H9 (cell line): ENCODE results near the gene ZNF619. TPM values are rescaled to one million over a fixed set of nuclear protein-coding genes. Genes with fewer than 3 reads are reported as not detected.

Experiments used
- DNase-seq: peaks from one replicate; pipeline ENCODE4 v3.0.0-alpha.2; 2017
- H2AFZ ChIP-seq: one replicate; pipeline ENCODE4 v1.6.1; 2013; ENCODE audit warnings: mild to moderate bottlenecking, low read length, control low read depth, moderate library complexity
- H2AK5ac ChIP-seq: 2 replicates; pipeline ENCODE4 v1.6.1; 2013; ENCODE audit warnings: low read length, control low read depth, mixed read lengths; ENCODE audit not compliant: insufficient read length
- H2BK120ac ChIP-seq: one replicate; pipeline ENCODE4 v1.6.1; 2013; ENCODE audit warnings: low read depth, mild to moderate bottlenecking, low read length, control low read depth, inconsistent platforms; ENCODE audit not compliant: poor library complexity, severe bottlenecking
- H2BK12ac ChIP-seq: 2 replicates; pipeline ENCODE4 v1.6.1; 2013; ENCODE audit warnings: low read length, control low read depth, mixed read lengths, low read depth; ENCODE audit not compliant: insufficient read length
- H2BK15ac ChIP-seq: 2 replicates; pipeline ENCODE4 v1.6.1; 2013; ENCODE audit warnings: low read depth, low read length, control low read depth
- H2BK20ac ChIP-seq: one replicate; pipeline ENCODE4 v1.6.1; 2013; ENCODE audit warnings: low read depth, mild to moderate bottlenecking, low read length, control low read depth, inconsistent platforms; ENCODE audit not compliant: poor library complexity, severe bottlenecking
- H2BK5ac ChIP-seq: 2 replicates; pipeline ENCODE4 v1.6.1; 2013; ENCODE audit warnings: low read length, control low read depth, mixed read lengths; ENCODE audit not compliant: insufficient read length
- H3K14ac ChIP-seq: 2 replicates; pipeline ENCODE4 v1.6.1; 2013; ENCODE audit warnings: low read length, control low read depth; ENCODE audit not compliant: insufficient read depth
- H3K18ac ChIP-seq: 2 replicates; pipeline ENCODE4 v1.6.1; 2013; ENCODE audit warnings: low read depth, mild to moderate bottlenecking, mixed read lengths, low read length, control low read depth; ENCODE audit not compliant: insufficient read length
- H3K23ac ChIP-seq: 2 replicates; pipeline ENCODE4 v1.6.1; 2013; ENCODE audit warnings: low read length, control low read depth, mixed read lengths, low read depth; ENCODE audit not compliant: insufficient read length
- H3K23me2 ChIP-seq: 2 replicates; pipeline ENCODE4 v1.6.1; 2013; ENCODE audit warnings: low read depth, mild to moderate bottlenecking, mixed read lengths, low read length, control low read depth; ENCODE audit not compliant: insufficient read length, poor library complexity, severe bottlenecking
- H3K27ac ChIP-seq: 2 replicates; pipeline ENCODE4 v1.5.1; 2013; ENCODE audit warnings: low read length, control low read depth, mixed read lengths, low read depth; ENCODE audit not compliant: insufficient read length
- H3K27me3 ChIP-seq: 2 replicates; pipeline ENCODE4 v1.6.1; 2013; ENCODE audit warnings: low read length, control low read depth, inconsistent platforms; ENCODE audit not compliant: insufficient read depth
- H3K4ac ChIP-seq: 2 replicates; pipeline ENCODE4 v1.6.1; 2013; ENCODE audit warnings: low read depth, mild to moderate bottlenecking, control low read depth, inconsistent platforms, low read length, moderate library complexity
- H3K4me1 ChIP-seq: 2 replicates; pipeline ENCODE4 v1.6.1; 2013; ENCODE audit warnings: low read length, control low read depth, inconsistent platforms; ENCODE audit not compliant: insufficient read depth
- H3K4me2 ChIP-seq: 2 replicates; pipeline ENCODE4 v1.6.1; 2013; ENCODE audit warnings: low read length, control low read depth, mixed read lengths; ENCODE audit not compliant: insufficient read length, insufficient read depth
- H3K56ac ChIP-seq: 2 replicates; pipeline ENCODE4 v1.6.1; 2013; ENCODE audit warnings: low read depth, mild to moderate bottlenecking, mixed read lengths, low read length, control low read depth; ENCODE audit not compliant: insufficient read length
- H3K79me1 ChIP-seq: 2 replicates; pipeline ENCODE4 v1.6.1; 2013; ENCODE audit warnings: low read depth, mild to moderate bottlenecking, moderate library complexity, low read length, control low read depth, inconsistent platforms; ENCODE audit not compliant: insufficient read depth, poor library complexity, severe bottlenecking
- H3K79me2 ChIP-seq: 2 replicates; pipeline ENCODE4 v1.6.1; 2013; ENCODE audit warnings: low read length, control low read depth, inconsistent platforms; ENCODE audit not compliant: insufficient read depth
- H3K9ac ChIP-seq: 2 replicates; pipeline ENCODE4 v1.6.1; 2013; ENCODE audit warnings: low read length, control low read depth, mixed read lengths; ENCODE audit not compliant: insufficient read length; ENCODE audit errors: extremely low read depth
- H3K9me3 ChIP-seq: one replicate; pipeline ENCODE4 v1.6.1; 2013; ENCODE audit warnings: low read depth, low read length, inconsistent platforms; ENCODE audit not compliant: control insufficient read depth
- H3T11ph ChIP-seq: one replicate; pipeline ENCODE4 v1.6.1; 2013; ENCODE audit warnings: mild to moderate bottlenecking, low read length, control low read depth, inconsistent platforms
- H4K20me1 ChIP-seq: one replicate; pipeline ENCODE4 v1.6.1; 2013; ENCODE audit not compliant: control insufficient read depth, insufficient read length, insufficient read depth
- H4K5ac ChIP-seq: 2 replicates; pipeline ENCODE4 v1.6.1; 2013; ENCODE audit warnings: low read depth, mild to moderate bottlenecking, mixed read lengths, low read length, control low read depth; ENCODE audit not compliant: insufficient read length
- H4K8ac ChIP-seq: replicated peaks from 2 replicates; pipeline ENCODE4 v1.6.1; 2013; ENCODE audit warnings: low read length, control low read depth, mixed read lengths, low read depth; ENCODE audit not compliant: insufficient read length
- H4K91ac ChIP-seq: 2 replicates; pipeline ENCODE4 v1.6.1; 2013; ENCODE audit warnings: low read depth, mild to moderate bottlenecking, moderate library complexity, mixed read lengths, low read length, control low read depth; ENCODE audit not compliant: insufficient read length
- H3K27ac Mint-ChIP-seq, 3 experiments: 2 replicates in 2 of 3; 3 replicates in 1 of 3; pipeline ENCODE4 v1.8.0; 2020 to 2021; ENCODE audit warnings: mixed read lengths in 3 of 3, mild to moderate bottlenecking in 1 of 3, moderate library complexity in 1 of 3
- H3K27me3 Mint-ChIP-seq: 2 replicates; pipeline ENCODE4 v1.8.0; 2021; ENCODE audit warnings: low read depth, mild to moderate bottlenecking, moderate library complexity, mixed read lengths
- H3K36me3 Mint-ChIP-seq, 3 experiments: 2 replicates in 2 of 3; 3 replicates in 1 of 3; pipeline ENCODE4 v1.8.0; 2020 to 2021; ENCODE audit warnings: low read depth in 3 of 3, mixed read lengths in 3 of 3; ENCODE audit not compliant: insufficient read depth in 1 of 3
- H3K4me1 Mint-ChIP-seq, 2 experiments: 2 replicates each; pipeline ENCODE4 v1.8.0; 2020; ENCODE audit warnings: mixed read lengths in 2 of 2
- H3K4me3 Mint-ChIP-seq, 2 experiments: 2 replicates in 1 of 2; 3 replicates in 1 of 2; pipeline ENCODE4 v1.8.0; 2020 to 2021; ENCODE audit warnings: mild to moderate bottlenecking in 2 of 2, mixed read lengths in 2 of 2, moderate library complexity in 1 of 2
- H3K9me3 Mint-ChIP-seq, 2 experiments: 2 replicates in 1 of 2; 3 replicates in 1 of 2; pipeline ENCODE4 v1.8.0; 2020; ENCODE audit warnings: mild to moderate bottlenecking in 2 of 2, mixed read lengths in 2 of 2, moderate library complexity in 1 of 2
- WGBS: extraction: QIAGEN DNeasy Blood & Tissue Kit; methylation state at CpG from one replicate; pipeline ENCODE4 v1.1.7; 2013; ENCODE audit warnings: missing lambda C conversion rate, low lambda C conversion rate, mixed read lengths; ENCODE audit not compliant: insufficient read length; ENCODE audit errors: extremely low coverage; 5-methylcytosine and 5-hydroxymethylcytosine counted together
- total RNA-seq: library from RNA; stranded (reverse); gene quantifications from 2 replicates; pipeline ENCODE4 v1.2.1, GENCODE V29; 2021
- TF ChIP-seq, protein P1 (sequence below): fragments of 200-600 bp; sonication (generic); conservative IDR thresholded peaks from 3 replicates; pipeline ENCODE4 v1.8.0; 2021; ENCODE audit warnings: antibody characterized with exemption, mild to moderate bottlenecking

ZNF619 gene
- total RNA-seq, 1 experiment from 2014 or later = 4.8 TPM

- Histone ChIP-seq H2AFZ (no peak overlapping the region), H4K20me1 (no peaks in the 10 kb centered on the region), H3K9me3 (no peaks in the 10 kb centered on the region), H3K27ac (no peak overlapping the region), H3K23ac (no peak overlapping the region), H3K79me1 (no peaks in the 10 kb centered on the region), H3K27me3 (no peaks in the 10 kb centered on the region), H2AK5ac (no peak overlapping the region), H3K18ac (no peak overlapping the region), H3K4me1 (no peaks in the 10 kb centered on the region), H2BK15ac (no peak overlapping the region), H2BK12ac (no peak overlapping the region), H3K4ac (no peak overlapping the region), H4K8ac (no peak overlapping the region), H3K4me2 (no peak overlapping the region), H3K56ac (no peak overlapping the region), H4K5ac (no peak overlapping the region), H2BK120ac (no peak overlapping the region), H3K79me2 (no peaks in the 10 kb centered on the region), H3T11ph (no peak overlapping the region), H2BK20ac (no peak overlapping the region), H3K14ac (no peak overlapping the region), H2BK5ac (no peak overlapping the region), H3K23me2 (no peaks in the 10 kb centered on the region), H4K91ac (no peak overlapping the region), H3K9ac (no peak overlapping the region)
- Mint-ChIP-seq H3K36me3 (peaks cover 25 to 50% (median 50%) of the 10 kb centered on the region in 3 experiments), H3K27me3 (no peaks in the 10 kb centered on the region; the same call in 1 of the 2 replicates), H3K4me1 (no peaks in the 10 kb centered on the region), H3K4me3 (no peak overlapping the region), H3K9me3 (peaks cover 2 to 3% of the 10 kb centered on the region in 2 experiments; a peak in 3 of 5 replicates), H3K27ac (no peak overlapping the region)
- WGBS = no CpG with 5 or more reads among the region's 1 CpG
- no peak for DNase-seq
- TF ChIP-seq, protein P1, sequence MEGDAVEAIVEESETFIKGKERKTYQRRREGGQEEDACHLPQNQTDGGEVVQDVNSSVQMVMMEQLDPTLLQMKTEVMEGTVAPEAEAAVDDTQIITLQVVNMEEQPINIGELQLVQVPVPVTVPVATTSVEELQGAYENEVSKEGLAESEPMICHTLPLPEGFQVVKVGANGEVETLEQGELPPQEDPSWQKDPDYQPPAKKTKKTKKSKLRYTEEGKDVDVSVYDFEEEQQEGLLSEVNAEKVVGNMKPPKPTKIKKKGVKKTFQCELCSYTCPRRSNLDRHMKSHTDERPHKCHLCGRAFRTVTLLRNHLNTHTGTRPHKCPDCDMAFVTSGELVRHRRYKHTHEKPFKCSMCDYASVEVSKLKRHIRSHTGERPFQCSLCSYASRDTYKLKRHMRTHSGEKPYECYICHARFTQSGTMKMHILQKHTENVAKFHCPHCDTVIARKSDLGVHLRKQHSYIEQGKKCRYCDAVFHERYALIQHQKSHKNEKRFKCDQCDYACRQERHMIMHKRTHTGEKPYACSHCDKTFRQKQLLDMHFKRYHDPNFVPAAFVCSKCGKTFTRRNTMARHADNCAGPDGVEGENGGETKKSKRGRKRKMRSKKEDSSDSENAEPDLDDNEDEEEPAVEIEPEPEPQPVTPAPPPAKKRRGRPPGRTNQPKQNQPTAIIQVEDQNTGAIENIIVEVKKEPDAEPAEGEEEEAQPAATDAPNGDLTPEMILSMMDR = no peak
Observed at GRCh38 chr3:40518067-40518466, 41.1 kb downstream of the ZNF619 start.
